C4-2B (cell line): ENCODE data around the gene CIBAR2.
"Not testable (repeated sequence)": the region's sequence is repeated elsewhere in the genome, so short reads cannot be mapped to it uniquely, and the experiment has no call there.

ENCODE experiments used
- H3K27ac ChIP-seq: fragments of 450-650 bp; 2 replicates; pipeline ENCODE4 v1.5.1; 2017
- CTCF ChIP-seq: fragments of 450-650 bp; conservative IDR thresholded peaks from 2 replicates; pipeline ENCODE4 v1.5.1; 2017; ENCODE audit warnings: mild to moderate bottlenecking
- ZFX ChIP-seq: fragments of 450-650 bp; IDR thresholded peaks from 2 replicates; pipeline ENCODE4 v1.6.1; 2017

Gene CIBAR2

GRCh38 chr16:85126394-85126704, 14.1 kb upstream of the CIBAR2 start:
- no peak for TF ChIP-seq CTCF
- no peak for TF ChIP-seq ZFX
- no peak overlapping the region for H3K27ac ChIP-seq

- no peak overlapping the region for H3K27ac ChIP-seq
- no peak for TF ChIP-seq ZFX
- TF ChIP-seq CTCF: no peak
Measured at GRCh38 chr16:85125570-85126393, 13.5 kb upstream of the CIBAR2 start.

- TF ChIP-seq ZFX (no peak), CTCF (no peak)
- H3K27ac ChIP-seq: no peak overlapping the region
Measured at GRCh38 chr16:85124636-85125346, 12.5 kb upstream of the CIBAR2 start.

- TF ChIP-seq ZFX (no peak), CTCF (no peak)
Measured at GRCh38 chr16:85123891-85124635, 11.8 kb upstream of the CIBAR2 start.

GRCh38 chr16:85123441-85123840, 11.2 kb upstream of the CIBAR2 start:
- not testable (repeated sequence) for H3K27ac ChIP-seq

More at GRCh38 chr16:85123891-85124635, 11.8 kb upstream of the CIBAR2 start:
- H3K27ac ChIP-seq: no peak overlapping the region

- TF ChIP-seq CTCF (no peak), ZFX (no peak)
- H3K27ac ChIP-seq: no peak overlapping the region
Measured at GRCh38 chr16:85120006-85120340, 7.7 kb upstream of the CIBAR2 start.

GRCh38 chr16:85117418-85117817, 5.1 kb upstream of the CIBAR2 start:
- TF ChIP-seq ZFX: no peak
- no peak for TF ChIP-seq CTCF
- no peak overlapping the region for H3K27ac ChIP-seq
